AG04449 (cell line): ENCODE measurements around the gene SCD.

Experiments used
- CTCF ChIA-PET: fragments of 350-600 bp; formaldehyde crosslinking; extraction: SDS; loops from one replicate; lab custom pipeline; 2021; ENCODE audit warnings: antibody characterized with exemption; lab: Yijun Ruan, JAX
- POLR2A ChIA-PET: fragments of 400-600, 350-600 bp; formaldehyde crosslinking; extraction: SDS; loops from one replicate; lab custom pipeline; 2020; ENCODE audit warnings: antibody characterized with exemption, inconsistent platforms; lab: Yijun Ruan, JAX
- DNase-seq: peaks from one replicate; pipeline ENCODE4 v3.0.0-alpha.2; 2010; ENCODE audit warnings: low read depth, low spot score
- H3K4me3 ChIP-seq: 2 replicates; pipeline ENCODE4 v1.5.1; 2011; ENCODE audit warnings: low read depth, mild to moderate bottlenecking, control low read depth, low read length
- TF ChIP-seq, protein P1 (sequence below): IDR thresholded peaks from one replicate; pipeline ENCODE4 v1.5.1; 2011; ENCODE audit warnings: mild to moderate bottlenecking, moderate library complexity, low read length, control low read depth, inconsistent platforms; ENCODE audit not compliant: insufficient read depth; ENCODE audit errors: missing control alignments

Gene SCD

DNA sequence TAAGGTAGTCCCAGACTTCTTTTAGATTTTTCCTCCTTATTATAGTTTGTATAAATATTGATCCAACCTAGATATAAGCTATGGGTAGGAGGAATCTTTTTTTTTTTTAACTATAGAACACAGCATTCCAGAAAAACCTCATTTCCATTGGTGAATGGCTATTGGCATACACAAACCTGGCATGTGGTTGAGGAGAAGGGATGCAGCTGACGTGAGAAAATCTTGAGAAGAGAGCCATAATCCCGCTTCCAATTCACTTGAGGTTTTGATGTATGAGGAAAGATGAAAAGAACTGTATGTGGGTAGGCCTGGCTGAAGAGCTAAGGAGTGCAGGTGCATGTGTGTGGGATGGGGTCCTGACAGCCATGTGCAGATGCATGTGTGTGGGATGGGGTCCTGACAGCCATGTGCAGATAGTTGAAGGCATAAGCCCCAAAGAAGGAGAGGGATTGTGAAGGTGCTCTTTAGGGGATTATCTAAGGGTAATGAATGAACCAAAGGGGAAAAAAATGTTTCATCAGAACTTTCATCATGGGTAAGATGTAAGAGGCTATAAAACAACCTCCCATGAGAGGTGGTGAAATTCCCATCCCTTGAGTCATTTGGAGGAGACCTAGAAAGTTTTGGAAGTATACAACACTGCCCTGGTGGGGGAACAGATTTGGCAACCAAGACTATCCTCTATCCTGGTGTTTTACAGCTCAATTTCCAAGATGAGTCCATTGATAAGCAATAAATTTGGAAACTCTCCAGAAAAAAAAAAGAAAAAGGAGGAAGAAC, 13.2 kb upstream of the SCD start:
- CTCF ChIA-PET: interaction anchor here (1.1 to 26.3 kb wide), 7 partner anchors 8 to 179 kb away, joined by 3 to 538 read pairs (median 4); partner anchors contain the start of gene SEC31B
- no peak for DNase-seq
- H3K4me3 ChIP-seq: no peak overlapping the region
- POLR2A ChIA-PET: no interaction called here
- TF ChIP-seq, protein P1, sequence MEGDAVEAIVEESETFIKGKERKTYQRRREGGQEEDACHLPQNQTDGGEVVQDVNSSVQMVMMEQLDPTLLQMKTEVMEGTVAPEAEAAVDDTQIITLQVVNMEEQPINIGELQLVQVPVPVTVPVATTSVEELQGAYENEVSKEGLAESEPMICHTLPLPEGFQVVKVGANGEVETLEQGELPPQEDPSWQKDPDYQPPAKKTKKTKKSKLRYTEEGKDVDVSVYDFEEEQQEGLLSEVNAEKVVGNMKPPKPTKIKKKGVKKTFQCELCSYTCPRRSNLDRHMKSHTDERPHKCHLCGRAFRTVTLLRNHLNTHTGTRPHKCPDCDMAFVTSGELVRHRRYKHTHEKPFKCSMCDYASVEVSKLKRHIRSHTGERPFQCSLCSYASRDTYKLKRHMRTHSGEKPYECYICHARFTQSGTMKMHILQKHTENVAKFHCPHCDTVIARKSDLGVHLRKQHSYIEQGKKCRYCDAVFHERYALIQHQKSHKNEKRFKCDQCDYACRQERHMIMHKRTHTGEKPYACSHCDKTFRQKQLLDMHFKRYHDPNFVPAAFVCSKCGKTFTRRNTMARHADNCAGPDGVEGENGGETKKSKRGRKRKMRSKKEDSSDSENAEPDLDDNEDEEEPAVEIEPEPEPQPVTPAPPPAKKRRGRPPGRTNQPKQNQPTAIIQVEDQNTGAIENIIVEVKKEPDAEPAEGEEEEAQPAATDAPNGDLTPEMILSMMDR: no peak

DNA sequence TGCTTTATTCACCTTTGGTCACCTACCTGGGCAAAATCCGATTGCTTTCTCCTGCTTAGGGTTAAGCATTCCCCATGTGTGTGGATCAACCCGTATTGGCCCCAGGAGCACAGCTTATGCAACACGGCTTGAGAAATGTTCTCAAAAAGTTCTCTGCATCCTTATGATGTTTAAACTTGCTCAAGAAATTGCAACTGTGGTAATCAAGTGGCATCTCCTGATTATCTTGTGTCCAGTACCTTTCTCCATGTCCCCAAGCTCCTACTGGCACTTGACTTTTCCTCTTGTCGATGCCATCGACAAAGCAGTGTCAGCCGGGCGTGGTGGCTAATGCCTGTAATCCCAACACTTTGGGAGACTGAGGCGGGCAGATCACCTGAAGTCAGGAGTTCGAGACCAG, 12.3 kb upstream of the SCD start:
- no peak overlapping the region for H3K4me3 ChIP-seq
- DNase-seq: no peak
- ChIA-PET POLR2A (no interaction called here), CTCF (interaction anchor here (1.2 to 26.3 kb wide), 5 partner anchors 9 to 178 kb away, joined by 3 to 538 read pairs (median 6); partner anchors contain the start of gene SEC31B)
- TF ChIP-seq, protein P1: no peak

DNA sequence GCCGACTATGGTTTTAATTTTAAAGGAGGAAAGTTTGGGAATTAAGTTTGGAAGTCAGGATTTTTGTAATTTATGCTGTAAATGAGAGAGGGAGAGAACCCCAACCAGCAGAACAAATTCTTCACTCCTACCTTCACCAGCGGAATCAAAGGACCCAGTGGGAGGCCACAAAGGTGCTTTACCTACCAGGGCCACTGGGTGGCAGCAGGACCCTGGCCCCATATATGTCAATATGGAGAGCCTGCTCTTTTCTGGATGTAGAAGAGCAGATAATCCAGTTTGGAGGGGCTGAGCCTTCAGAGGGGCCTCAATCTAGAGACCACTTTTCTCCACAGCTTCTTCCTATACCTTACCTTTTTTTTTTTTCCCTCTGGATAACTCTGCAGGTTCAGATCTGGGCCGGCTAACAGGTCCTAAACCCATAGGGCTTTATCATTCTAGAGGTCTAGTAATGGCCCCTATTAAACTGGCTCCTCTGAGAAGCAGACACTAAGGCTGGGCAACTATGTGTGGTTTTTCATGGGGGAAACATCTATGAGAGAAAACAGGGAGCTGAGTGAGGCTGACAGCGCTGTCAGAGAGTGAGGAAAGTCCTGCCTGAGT, 8.5 kb upstream of the SCD start:
- TF ChIP-seq, protein P1: peak; percentile 91
- ChIA-PET CTCF (interaction anchor here (0.6 to 26.3 kb wide), 25 partner anchors 12 to 544 kb away, joined by 3 to 538 read pairs (median 4); partner anchors contain the start of genes HIF1AN, PKD2L1 and SEC31B), POLR2A (no interaction called here)
- DNase-seq: no peak
- no peak overlapping the region for H3K4me3 ChIP-seq

DNA sequence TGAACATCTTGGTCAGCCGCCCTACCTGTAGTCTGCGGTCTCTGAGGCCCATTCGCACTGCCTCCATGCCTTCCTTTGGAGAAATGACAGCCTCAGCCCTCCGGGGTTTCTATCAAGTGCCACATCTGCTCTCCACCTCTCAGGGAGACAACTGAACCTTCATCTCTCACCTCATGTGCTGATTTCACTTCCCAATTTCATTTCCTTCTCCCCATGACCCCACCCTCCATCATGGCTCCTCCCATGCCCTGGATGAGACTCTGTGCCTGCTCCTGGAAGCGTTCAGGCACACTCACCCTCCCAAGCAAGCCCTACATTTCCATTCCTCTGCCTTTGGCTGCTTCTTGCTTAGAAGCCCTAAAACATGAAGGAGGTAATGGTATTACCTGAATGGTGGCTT, 7.8 kb upstream of the SCD start:
- TF ChIP-seq, protein P1: no peak
- no peak for DNase-seq
- H3K4me3 ChIP-seq: no peak overlapping the region
- CTCF ChIA-PET: interaction anchor here (0.6 to 26.3 kb wide), 23 partner anchors 11 to 544 kb away, joined by 3 to 538 read pairs (median 4); partner anchors contain the start of genes HIF1AN, PKD2L1 and SEC31B
- POLR2A ChIA-PET: no interaction called here

DNA sequence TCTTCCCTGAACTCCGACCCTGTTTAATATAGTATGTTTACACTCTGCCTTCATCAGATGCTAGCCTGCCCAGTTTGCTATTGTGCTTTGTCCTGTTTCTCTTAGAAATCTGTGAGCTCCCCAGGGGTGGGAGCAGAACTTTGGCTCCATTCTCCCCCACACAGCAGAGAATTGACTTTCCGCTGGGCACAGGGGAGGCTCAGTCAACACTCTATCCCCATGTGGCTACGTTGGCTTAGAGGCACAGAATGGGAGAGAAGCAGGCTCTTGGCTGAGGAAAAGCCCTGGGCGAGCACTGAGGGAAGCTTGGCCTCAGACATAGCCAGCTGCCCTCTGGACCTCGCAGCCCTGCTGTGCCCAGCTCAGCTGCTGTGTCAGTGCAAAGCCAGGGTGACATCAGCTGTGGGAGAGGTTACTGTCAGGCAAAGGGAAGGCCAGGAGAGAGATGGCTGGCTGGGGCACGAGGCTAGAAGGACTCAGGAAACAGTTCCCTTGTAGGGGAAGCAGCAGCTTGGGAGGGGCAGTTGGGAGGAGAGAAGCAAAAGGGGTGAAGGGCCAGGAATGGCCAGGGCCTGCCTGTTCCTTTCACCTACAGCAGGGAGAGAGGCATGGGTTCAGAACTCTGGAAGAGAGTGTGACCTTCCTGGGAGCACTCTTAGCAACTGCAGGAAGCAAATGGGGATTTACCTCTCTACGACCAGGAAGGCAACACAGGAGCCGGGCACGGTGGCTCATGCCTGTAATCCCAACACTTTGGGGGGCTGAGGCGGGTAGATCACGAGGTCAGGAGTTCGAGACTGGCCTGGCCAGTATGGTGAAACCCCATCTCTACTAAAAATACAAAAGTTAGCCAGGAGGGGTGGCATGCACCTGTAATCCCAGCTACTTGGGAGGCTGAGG, 5.8 kb upstream of the SCD start:
- TF ChIP-seq, protein P1: no peak
- no peak overlapping the region for H3K4me3 ChIP-seq
- DNase-seq: no peak
- CTCF ChIA-PET: interaction anchor here (0.9 to 26.3 kb wide), 11 partner anchors 8 to 538 kb away, joined by 3 to 538 read pairs (median 8); partner anchors contain the start of genes PKD2L1 and SEC31B
- POLR2A ChIA-PET: no interaction called here
